IPS DF 6.9 (cell line): ENCODE data around the gene NALCN.

Experiments used
- DNase-seq: peaks from one replicate; pipeline ENCODE4 v3.0.0-alpha.2; 2013; ENCODE audit warnings: low read depth, low spot score
- H3K27ac ChIP-seq: one replicate; pipeline ENCODE4 v1.5.1; 2013; ENCODE audit warnings: low read length, control low read depth
- H3K27me3 ChIP-seq: 2 replicates; pipeline ENCODE4 v1.6.1; 2013; ENCODE audit warnings: mild to moderate bottlenecking, low read length; ENCODE audit not compliant: control insufficient read depth, insufficient read depth
- H3K36me3 ChIP-seq: 2 replicates; pipeline ENCODE4 v1.6.1; 2013; ENCODE audit warnings: low read length; ENCODE audit not compliant: control insufficient read depth, insufficient read depth
- H3K4me1 ChIP-seq: 2 replicates; pipeline ENCODE4 v1.6.1; 2013; ENCODE audit warnings: low read length; ENCODE audit not compliant: control insufficient read depth, insufficient read depth
- H3K4me3 ChIP-seq: 2 replicates; pipeline ENCODE4 v1.5.1; 2013; ENCODE audit warnings: mild to moderate bottlenecking, low read length
- H3K9me3 ChIP-seq: 2 replicates; pipeline ENCODE4 v1.6.1; 2013; ENCODE audit warnings: low read length, inconsistent platforms; ENCODE audit not compliant: control insufficient read depth, insufficient read depth
- WGBS: extraction: QIAGEN DNeasy Blood & Tissue Kit; methylation state at CpG from one replicate; pipeline ENCODE4 v1.1.7; 2013; ENCODE audit warnings: mixed read lengths, missing lambda C conversion rate; ENCODE audit not compliant: insufficient read length, insufficient coverage; 5-methylcytosine and 5-hydroxymethylcytosine counted together

Gene NALCN

GRCh38 chr13:101262306-101262705, 154.0 kb downstream of the NALCN start:
- peaks cover 3% of the 10 kb centered on the region for H3K4me1 ChIP-seq
- WGBS, result no CpG with 5 or more reads among the region's 2 CpGs
- no peaks in the 10 kb centered on the region for H3K36me3 ChIP-seq
- no peak for DNase-seq
- H3K4me3 ChIP-seq, result no peak overlapping the region
- H3K9me3 ChIP-seq, result no peaks in the 10 kb centered on the region
- H3K27me3 ChIP-seq, result no peaks in the 10 kb centered on the region
- no peak overlapping the region for H3K27ac ChIP-seq

DNA sequence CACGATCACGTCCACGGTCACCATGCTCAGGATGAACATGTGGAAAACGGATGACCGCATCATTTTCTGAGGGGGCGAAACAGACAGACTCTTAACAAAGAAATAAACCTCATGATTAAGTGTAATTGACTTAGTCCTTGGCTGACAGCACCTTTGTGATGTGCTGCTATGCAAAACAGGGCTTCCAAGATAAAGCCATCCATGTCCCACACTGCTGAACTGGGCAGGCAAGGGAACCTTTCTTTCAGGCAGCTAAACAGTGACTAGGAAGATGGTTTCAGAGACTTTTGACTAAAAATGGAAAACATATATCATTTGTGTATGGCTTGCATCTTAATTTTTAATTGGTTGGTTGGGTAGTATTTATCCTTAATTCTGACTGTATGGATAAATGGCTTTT, 157.8 kb downstream of the NALCN start:
- Histone ChIP-seq H3K4me1 (peaks cover 3% of the 10 kb centered on the region), H3K9me3 (no peaks in the 10 kb centered on the region), H3K27me3 (no peaks in the 10 kb centered on the region), H3K36me3 (no peaks in the 10 kb centered on the region), H3K27ac (no peak overlapping the region), H3K4me3 (no peak overlapping the region)
- no CpG with 5 or more reads among the region's 6 CpGs for WGBS
- no peak for DNase-seq

- H3K4me3 ChIP-seq, result no peak overlapping the region
- H3K27ac ChIP-seq, result no peak overlapping the region
- DNase-seq, result peak; percentile 45
- no peaks in the 10 kb centered on the region for H3K36me3 ChIP-seq
- peaks cover 3% of the 10 kb centered on the region for H3K4me1 ChIP-seq
- no peaks in the 10 kb centered on the region for H3K27me3 ChIP-seq
- no peaks in the 10 kb centered on the region for H3K9me3 ChIP-seq
- no CpG with 5 or more reads among the region's 11 CpGs for WGBS
These were observed 158.2 kb downstream of the NALCN start for GRCh38 chr13:101258071-101258470.

DNA sequence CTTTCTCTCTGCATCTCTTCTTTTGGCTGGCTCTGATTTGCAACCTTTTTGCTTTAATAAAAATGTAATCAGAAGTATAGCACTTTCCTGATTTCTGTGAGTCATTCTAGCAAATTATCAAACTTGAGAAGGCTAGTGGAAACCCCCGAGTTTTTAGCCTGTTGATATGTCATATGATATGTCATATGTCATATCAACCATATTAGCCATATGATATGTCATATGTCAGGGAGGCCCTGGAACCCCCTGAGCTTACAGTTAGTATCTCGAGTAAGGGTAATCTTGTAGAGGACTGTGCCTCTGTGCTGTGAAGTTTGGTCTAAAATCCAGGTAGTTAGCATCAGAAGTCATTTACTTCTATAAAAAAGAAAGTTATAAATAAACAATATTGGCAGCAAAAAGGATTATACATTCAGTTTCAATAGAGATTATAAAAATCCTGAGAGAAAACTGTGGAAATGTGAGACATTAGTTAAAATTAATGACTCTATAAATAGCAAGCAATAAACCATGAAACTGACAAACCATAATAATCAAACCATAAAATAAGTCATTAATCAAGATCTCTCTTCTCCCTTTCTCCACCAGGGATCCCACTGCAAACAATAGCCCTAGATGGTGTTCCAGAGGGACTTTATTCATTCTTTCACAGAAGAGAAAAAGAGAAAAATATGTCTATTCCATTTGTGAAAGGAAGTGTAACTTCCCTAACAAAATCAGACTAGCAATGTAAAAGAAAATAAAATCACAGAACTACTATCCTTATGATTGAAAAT, 167.4 kb downstream of the NALCN start:
- H3K4me1 ChIP-seq, result no peaks in the 10 kb centered on the region
- H3K4me3 ChIP-seq, result no peak overlapping the region

DNA sequence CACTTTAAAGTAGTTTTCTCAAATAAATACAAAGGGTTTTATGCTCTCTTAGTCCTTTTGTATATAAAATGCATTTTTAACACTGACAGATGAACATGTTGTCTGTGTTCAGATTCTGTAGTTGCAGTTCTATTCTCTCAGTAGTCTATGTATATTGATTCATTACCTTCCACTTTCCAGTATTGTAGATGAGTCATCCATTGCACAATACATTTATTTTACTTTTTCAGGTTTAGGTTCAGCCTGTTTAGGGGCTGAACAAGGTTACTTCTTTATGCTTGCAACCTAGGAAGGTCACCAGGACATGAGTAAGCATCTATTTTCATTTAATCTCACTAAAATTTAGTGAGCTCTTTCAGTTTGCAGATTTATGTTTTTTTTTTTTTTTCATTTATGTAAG, 173.6 kb downstream of the NALCN start:
- no peaks in the 10 kb centered on the region for H3K27me3 ChIP-seq
- H3K27ac ChIP-seq, result no peak overlapping the region
- no peaks in the 10 kb centered on the region for H3K9me3 ChIP-seq
- H3K36me3 ChIP-seq, result no peaks in the 10 kb centered on the region
- H3K4me1 ChIP-seq, result no peaks in the 10 kb centered on the region
- DNase-seq, result no peak
- no peak overlapping the region for H3K4me3 ChIP-seq

More for the DNA sequence above, 167.4 kb downstream of the NALCN start:
- Histone ChIP-seq H3K27ac (no peak overlapping the region), H3K36me3 (no peaks in the 10 kb centered on the region), H3K9me3 (no peaks in the 10 kb centered on the region), H3K27me3 (no peaks in the 10 kb centered on the region)
- DNase-seq, result no peak
- no CpG with 5 or more reads among the region's 2 CpGs for WGBS

DNA sequence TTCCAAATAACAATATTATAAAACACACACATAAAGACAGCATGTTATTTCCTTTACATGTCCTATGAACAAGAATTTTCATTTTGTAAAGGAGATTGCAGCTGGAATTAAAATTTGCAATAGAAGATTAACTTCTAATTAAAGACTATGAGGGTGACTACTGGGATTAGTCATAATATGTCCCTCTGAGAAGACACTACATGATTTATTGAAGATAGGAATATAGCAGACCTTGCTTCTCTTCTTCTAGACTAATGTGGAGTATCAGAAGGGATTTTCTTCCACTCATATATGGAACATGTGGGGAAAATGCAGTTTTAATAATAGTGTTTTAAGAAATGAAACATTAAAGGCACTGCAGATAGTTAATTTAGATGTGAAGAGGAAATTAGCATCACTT, 177.8 kb downstream of the NALCN start:
- Histone ChIP-seq H3K4me3 (no peak overlapping the region), H3K27ac (no peak overlapping the region), H3K36me3 (no peaks in the 10 kb centered on the region), H3K27me3 (no peaks in the 10 kb centered on the region), H3K9me3 (no peaks in the 10 kb centered on the region), H3K4me1 (no peaks in the 10 kb centered on the region)
- DNase-seq, result no peak

- no peak for DNase-seq
- Histone ChIP-seq H3K4me1 (no peaks in the 10 kb centered on the region), H3K27ac (no peak overlapping the region), H3K36me3 (no peaks in the 10 kb centered on the region), H3K27me3 (no peaks in the 10 kb centered on the region), H3K9me3 (peaks cover 1% of the 10 kb centered on the region; the same call in 1 of the 2 replicates), H3K4me3 (no peak overlapping the region)
- no CpG with 5 or more reads among the region's 5 CpGs for WGBS
These were observed 184.4 kb downstream of the NALCN start for GRCh38 chr13:101231751-101232428.

DNA sequence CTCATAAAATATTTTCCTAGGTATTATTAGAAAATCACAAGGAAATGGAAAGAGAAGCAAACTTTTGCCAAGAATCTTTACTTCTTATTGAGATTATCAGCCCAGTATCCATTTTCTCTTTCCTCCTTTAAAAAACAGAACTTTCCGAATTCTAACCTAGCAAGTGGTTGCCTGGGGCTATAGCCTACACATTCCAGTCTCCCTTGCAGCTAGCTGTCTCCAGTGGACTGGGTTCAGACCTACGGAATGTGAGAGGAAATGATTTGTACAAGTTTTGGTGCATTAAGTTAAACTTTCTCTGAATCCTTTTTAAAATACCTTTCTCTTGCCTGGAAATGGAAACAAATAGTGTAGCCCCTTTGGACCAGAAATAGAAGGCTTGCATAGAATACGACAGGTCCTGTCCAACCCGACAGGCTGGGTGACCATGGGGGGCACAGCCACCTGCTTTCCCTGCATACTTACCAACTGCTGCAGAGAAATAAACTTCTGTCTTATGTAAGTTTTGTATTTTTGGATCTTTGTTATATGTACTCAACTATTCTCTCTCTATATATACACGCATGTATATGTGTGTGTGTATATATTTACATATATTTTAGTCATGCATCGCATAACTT, 185.9 kb downstream of the NALCN start:
- no peaks in the 10 kb centered on the region for H3K36me3 ChIP-seq
- WGBS, result no CpG with 5 or more reads among the region's 6 CpGs
- peaks cover 1% of the 10 kb centered on the region; the same call in 1 of the 2 replicates for H3K9me3 ChIP-seq
- H3K27ac ChIP-seq, result no peak overlapping the region
- no peaks in the 10 kb centered on the region for H3K27me3 ChIP-seq
- H3K4me3 ChIP-seq, result no peak overlapping the region
- no peaks in the 10 kb centered on the region for H3K4me1 ChIP-seq
- no peak for DNase-seq

DNA sequence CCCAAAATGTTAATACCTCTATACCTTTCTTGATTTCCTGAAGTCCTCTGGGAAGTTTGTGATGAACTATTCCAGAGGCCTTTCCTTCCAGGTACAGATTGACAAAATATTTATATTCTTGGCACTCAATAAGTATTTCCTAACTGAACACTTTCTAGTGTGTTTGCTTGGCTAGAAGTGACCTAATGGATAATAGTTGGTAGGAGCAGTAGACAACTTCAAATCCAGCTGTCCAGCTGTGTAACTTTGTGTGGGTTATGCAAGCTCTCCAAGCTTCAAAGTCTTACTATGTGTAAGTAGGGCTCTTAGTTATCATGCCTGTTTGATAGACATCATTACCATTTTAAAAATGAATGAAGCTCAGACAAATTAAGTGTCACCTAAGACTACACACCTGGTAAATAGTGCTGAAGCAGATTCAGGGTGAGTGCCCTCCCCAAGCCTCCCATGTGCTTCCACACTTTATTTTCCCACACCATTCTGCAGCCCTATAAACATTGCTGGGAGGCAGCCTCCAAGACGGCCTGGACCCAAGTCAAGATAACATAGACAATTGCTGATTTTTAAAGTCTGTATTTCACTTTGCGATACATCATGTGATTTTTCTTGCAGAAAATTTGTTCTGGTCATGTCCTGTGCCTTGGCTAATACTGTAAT, 196.6 kb downstream of the NALCN start:
- Histone ChIP-seq H3K4me3 (no peak overlapping the region), H3K9me3 (no peaks in the 10 kb centered on the region), H3K4me1 (no peaks in the 10 kb centered on the region), H3K27ac (no peak overlapping the region), H3K36me3 (no peaks in the 10 kb centered on the region), H3K27me3 (no peaks in the 10 kb centered on the region)
- no CpG with 5 or more reads among the region's 2 CpGs for WGBS
- DNase-seq, result no peak

GRCh38 chr13:101218484-101218883, 197.8 kb downstream of the NALCN start:
- no peaks in the 10 kb centered on the region for H3K4me1 ChIP-seq
- H3K27me3 ChIP-seq, result no peaks in the 10 kb centered on the region
- no CpG with 5 or more reads among the region's 2 CpGs for WGBS
- no peak overlapping the region for H3K27ac ChIP-seq
- no peak for DNase-seq
- H3K36me3 ChIP-seq, result no peaks in the 10 kb centered on the region
- H3K9me3 ChIP-seq, result no peaks in the 10 kb centered on the region
- H3K4me3 ChIP-seq, result no peak overlapping the region
